A549 (cell line): ENCODE data around the gene TMEM101. TPM values are rescaled to one million over a fixed set of nuclear protein-coding genes. Genes with fewer than 3 reads are reported as not detected.

ENCODE experiments used
- ATAC-seq, 2 experiments: fragments of 200-7000 bp in 1 of 2; fragments of >200 bp in 1 of 2; cut with Nextera tagmentation in 1 of 2; cut with Tn5 transposase in 1 of 2; 3 replicates each; pipeline versions ENCODE4 v1.8.0 to v1.9.1; 2018 to 2020; ENCODE audit warnings: mild to moderate bottlenecking in 1 of 2, moderate library complexity in 1 of 2
- CTCF ChIA-PET: fragments of 300-600 bp; sonication (Branson Sonifier 250); formaldehyde crosslinking; extraction: SDS; loops from one replicate; lab custom pipeline; 2021; ENCODE audit warnings: antibody characterized with exemption, inconsistent platforms; lab: Yijun Ruan, JAX
- POLR2A ChIA-PET: fragments of 350-600 bp; formaldehyde crosslinking; extraction: SDS; loops from one replicate; lab custom pipeline; 2021; ENCODE audit warnings: antibody characterized with exemption, inconsistent platforms; lab: Yijun Ruan, JAX
- DNase-seq, 2 experiments: peaks; one replicate each; pipeline versions ENCODE4 v3.0.0 to v3.0.0-alpha.2; 2011 to 2016; ENCODE audit warnings: low read depth in 1 of 2, low spot score in 1 of 2
- FAIRE-seq: peaks from 2 replicates; lab custom pipeline; 2011; peaks lifted over from hg19 to GRCh38; lab: Jason Lieb, UNC
- H3K27ac ChIP-seq, 2 experiments: fragments of >200 bp; sonication (Bioruptor Twin); formaldehyde crosslinking; 3 replicates each; pipeline ENCODE4 v1.5.1; 2016 to 2017
- H3K4me1 ChIP-seq: fragments of >200 bp; sonication (Bioruptor Twin); formaldehyde crosslinking; 3 replicates; pipeline ENCODE4 v1.6.1; 2016
- H3K4me2 ChIP-seq: fragments of >200 bp; sonication (Bioruptor Twin); formaldehyde crosslinking; 3 replicates; pipeline ENCODE4 v1.6.1; 2016
- H3K4me3 ChIP-seq: fragments of >200 bp; sonication (Bioruptor Twin); formaldehyde crosslinking; 3 replicates; pipeline ENCODE4 v1.5.1; 2016
- H3K9me3 ChIP-seq: fragments of >200 bp; sonication (Bioruptor Twin); formaldehyde crosslinking; 3 replicates; pipeline ENCODE4 v1.6.1; 2016
- ATOH8 ChIP-seq: fragments of 250-450 bp; sonication (Bioruptor Pico); IDR thresholded peaks from 2 replicates; pipeline ENCODE4 v1.5.0; 2020; ENCODE audit warnings: low read depth, mild to moderate bottlenecking, moderate library complexity
- EHMT2 ChIP-seq: fragments of 200-600 bp; sonication (generic); IDR thresholded peaks from 2 replicates; pipeline ENCODE4 v1.6.1; 2016; ENCODE audit warnings: antibody characterized with exemption, low read depth, mild to moderate bottlenecking, moderate library complexity
- ELK1 ChIP-seq: fragments of 150-350 bp; IDR thresholded peaks from 2 replicates; pipeline ENCODE4 v1.6.1; 2014; ENCODE audit warnings: low read depth, mild to moderate bottlenecking, low read length
- EP300 ChIP-seq, 2 experiments: fragments of >200 bp; sonication (Bioruptor Twin); formaldehyde crosslinking; IDR thresholded peaks; 2 replicates in 1 of 2; 3 replicates in 1 of 2; pipeline ENCODE4 v1.6.1; 2016 to 2017
- FOSB ChIP-seq: fragments of 250-450 bp; sonication (Bioruptor Pico); IDR thresholded peaks from 2 replicates; pipeline ENCODE4 v1.5.0; 2020; ENCODE audit warnings: mild to moderate bottlenecking, moderate library complexity
- GATA3 ChIP-seq: IDR thresholded peaks from 2 replicates; pipeline ENCODE4 v1.6.1; 2012; ENCODE audit warnings: borderline replicate concordance
- JUN ChIP-seq, 2 experiments: fragments of >200 bp; sonication (Bioruptor Twin); formaldehyde crosslinking; IDR thresholded peaks; 2 replicates in 1 of 2; 3 replicates in 1 of 2; pipeline ENCODE4 v1.6.1; 2016 to 2017
- KDM5A ChIP-seq: fragments of 200-600 bp; sonication (generic); IDR thresholded peaks from 2 replicates; pipeline ENCODE4 v1.6.1; 2016; ENCODE audit warnings: antibody characterized with exemption, mild to moderate bottlenecking
- NPAS2 ChIP-seq: fragments of 250-450 bp; sonication (Bioruptor Pico); IDR thresholded peaks from 2 replicates; pipeline ENCODE4 v1.8.0; 2022; ENCODE audit warnings: mild to moderate bottlenecking, moderate library complexity, borderline replicate concordance
- POLR2AphosphoS2 ChIP-seq: conservative IDR thresholded peaks from 2 replicates; pipeline ENCODE4 v1.6.1; 2012; ENCODE audit warnings: low read length, improper control_type of control experiment, inconsistent platforms
- RARB ChIP-seq: fragments of 250-450 bp; sonication (Bioruptor Pico); IDR thresholded peaks from 2 replicates; pipeline ENCODE4 v1.8.0; 2021; ENCODE audit warnings: mild to moderate bottlenecking, moderate library complexity
- SREBF2 ChIP-seq: fragments of 450-650 bp; IDR thresholded peaks from 2 replicates; pipeline ENCODE4 v1.6.1; 2014; ENCODE audit warnings: mild to moderate bottlenecking, moderate library complexity
- ZSCAN20 ChIP-seq: fragments of 250-450 bp; sonication (Bioruptor Pico); IDR thresholded peaks from 2 replicates; pipeline ENCODE4 v1.8.0; 2022; ENCODE audit warnings: mild to moderate bottlenecking, moderate library complexity
- WGBS: methylation state at CpG from one replicate; pipeline ENCODE4 v1.1.6; 2017; ENCODE audit errors: missing lambda C conversion rate; 5-methylcytosine and 5-hydroxymethylcytosine counted together
- polyA plus RNA-seq, 4 experiments: library from polyadenylated mRNA; depleted of rRNA in 3 of 4; stranded (reverse); fragments of >200 nt; fragmentation: RNase III in 1 of 4; extraction: RNeasy Plus Mini Kit Qiagen cat#74134 plus additional on column Dnase treatment in 1 of 4; gene quantifications; 2 replicates in 3 of 4; 3 replicates in 1 of 4; pipeline ENCODE4 v1.2.3, GENCODE V29; 2011 to 2017

The TMEM101 gene
- polyA plus RNA-seq, 2 of the 4 experiments (the other 2 are of a cell fraction), result 32.2 to 38.2 TPM

- H3K4me1 ChIP-seq, result peaks cover 11% of the 10 kb centered on the region
- DNase-seq, result no peak
- ATAC-seq, result no peak
- H3K4me2 ChIP-seq, result no peak overlapping the region
- no peak for TF ChIP-seq ATOH8 (CRISPR knock-in tag)
- TF ChIP-seq, all 56 proteins: peak for 0
- H3K4me3 ChIP-seq, result no peak overlapping the region
- 62% methylated on average over 4 of the region's 4 CpGs for WGBS
- FAIRE-seq, result no peak
- ChIA-PET POLR2A (interaction anchor here (1.0 kb wide), 1 partner anchor 59 kb away, joined by 4 read pairs; no protein-coding TSS in a partner anchor), CTCF (interaction anchor here (0.6 to 3.7 kb wide), 8 partner anchors 16 to 207 kb away, joined by 3 to 21 read pairs (median 4); no protein-coding TSS in a partner anchor)
- H3K9me3 ChIP-seq, result no peaks in the 10 kb centered on the region
- no peak overlapping the region for H3K27ac ChIP-seq
Measured at GRCh38 chr17:44010966-44011647, 3.7 kb downstream of the TMEM101 start.

- FAIRE-seq, result no peak
- TF ChIP-seq KDM5A (no peak), FOSB (CRISPR knock-in tag) (no peak), ELK1 (no peak), SREBF2 (no peak), EHMT2 (no peak), EP300 (IDR thresholded peaks at IDR 0.05) (no peak), RARB (no peak), NPAS2 (CRISPR knock-in tag) (no peak), ZSCAN20 (CRISPR knock-in tag) (no peak), POLR2AphosphoS2 (no peak)
- TF ChIP-seq, all 56 proteins: peak for 0
- H3K4me3 ChIP-seq, result no peak overlapping the region
- no peaks in the 10 kb centered on the region for H3K9me3 ChIP-seq
- ChIA-PET POLR2A (interaction anchor here (0.8 to 0.9 kb wide), 2 partner anchors 22 to 29 kb away, joined by 3 to 4 read pairs; no protein-coding TSS in a partner anchor), CTCF (interaction anchor here (0.6 to 24.9 kb wide), 16 partner anchors 10 to 333 kb away, joined by 3 to 657 read pairs (median 4); partner anchors contain the start of genes LSM12, PPY and PYY)
- WGBS, result 60% methylated on average over 6 of the region's 6 CpGs
- no peak for DNase-seq
- 0 out of 3 replicates have a peak overlapping the region, but pooled peaks have one; percentile 89 for H3K4me2 ChIP-seq
- peaks cover 12% of the 10 kb centered on the region for H3K4me1 ChIP-seq
- no peak for ATAC-seq
- H3K27ac ChIP-seq, result no peak overlapping the region
Measured at GRCh38 chr17:44008205-44008909, 6.4 kb downstream of the TMEM101 start.

GRCh38 chr17:44007346-44008204, 7.2 kb downstream of the TMEM101 start:
- ChIA-PET CTCF (interaction anchor here (0.7 to 24.9 kb wide), 13 partner anchors 9 to 129 kb away, joined by 3 to 657 read pairs (median 5); partner anchors contain the start of genes LSM12, PPY and PYY), POLR2A (interaction anchor here (0.9 kb wide), 1 partner anchor 28 kb away, joined by 4 read pairs; no protein-coding TSS in a partner anchor)
- DNase-seq, result no peak
- Histone ChIP-seq H3K4me1 (peaks cover 14% of the 10 kb centered on the region), H3K27ac (peak overlapping the region; percentile 67 to 83), H3K9me3 (no peaks in the 10 kb centered on the region), H3K4me3 (peak overlapping the region; percentile 51), H3K4me2 (peak overlapping the region; percentile 89)
- no peak for FAIRE-seq
- TF ChIP-seq JUN (IDR thresholded peaks at IDR 0.05), result no peak
- no peak for TF ChIP-seq GATA3
- 62% methylated on average over 25 of the region's 37 CpGs for WGBS
- peak in 1 of 2 experiments; percentile 1; a peak in 2 of 6 replicates for ATAC-seq
